Ishikawa (cell line): ENCODE measurements around the gene LANCL2.

Experiments
- CEBPB ChIP-seq: IDR thresholded peaks from 2 replicates; pipeline ENCODE4 v1.6.1; 2012
- CREB1 ChIP-seq: IDR thresholded peaks from 2 replicates; pipeline ENCODE4 v1.6.1; 2012; ENCODE audit warnings: low read depth
- EGR1 ChIP-seq: IDR thresholded peaks from 2 replicates; pipeline ENCODE4 v1.6.1; 2012
- EP300 ChIP-seq: IDR thresholded peaks from 2 replicates; pipeline ENCODE4 v1.6.1; 2012; ENCODE audit warnings: borderline replicate concordance
- FOXM1 ChIP-seq: IDR thresholded peaks from 2 replicates; pipeline ENCODE4 v1.6.1; 2012; ENCODE audit warnings: low read depth, borderline replicate concordance
- RAD21 ChIP-seq: IDR thresholded peaks from 2 replicates; pipeline ENCODE4 v1.6.1; 2012; ENCODE audit warnings: low read depth
- TAF1 ChIP-seq: IDR thresholded peaks from 2 replicates; pipeline ENCODE4 v1.6.1; 2012; ENCODE audit warnings: low read depth, mild to moderate bottlenecking
- TCF12 ChIP-seq: IDR thresholded peaks from 2 replicates; pipeline ENCODE4 v1.6.1; 2012; ENCODE audit warnings: low read depth
- TEAD4 ChIP-seq: IDR thresholded peaks from 2 replicates; pipeline ENCODE4 v1.6.1; 2012
- YY1 ChIP-seq: IDR thresholded peaks from 2 replicates; pipeline ENCODE4 v1.6.1; 2012; ENCODE audit warnings: low read depth
- TF ChIP-seq, protein P1 (sequence below): IDR thresholded peaks from 2 replicates; pipeline ENCODE4 v1.6.1; 2012; ENCODE audit warnings: low read depth, mild to moderate bottlenecking
- TF ChIP-seq, protein P2 (sequence below): IDR thresholded peaks from 2 replicates; pipeline ENCODE4 v1.6.1; 2012

DNA sequence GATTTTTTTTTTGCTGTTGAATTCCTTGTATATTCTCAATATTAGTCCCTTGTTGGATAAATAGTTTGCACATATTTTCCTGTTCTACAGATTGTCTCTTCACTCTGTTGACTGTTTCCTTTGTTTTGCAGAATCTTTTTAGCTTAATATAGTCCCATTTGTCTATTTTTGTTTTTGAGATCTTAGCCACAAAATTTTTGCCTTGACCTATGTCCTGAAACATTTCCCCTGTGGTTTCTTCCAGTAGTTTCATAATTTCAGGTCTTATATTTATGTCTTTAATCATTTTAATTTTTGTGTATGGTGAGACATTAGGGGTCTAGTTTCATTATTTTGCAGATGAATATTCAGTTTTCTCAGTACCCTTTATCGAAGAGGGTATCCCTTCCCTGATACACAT lies 92.7 kb downstream of the LANCL2 start:
- TF ChIP-seq CREB1, result no peak
- no peak for TF ChIP-seq TAF1
- TF ChIP-seq CEBPB, result no peak
- TF ChIP-seq RAD21, result no peak
- TF ChIP-seq YY1, result no peak
- TF ChIP-seq FOXM1, result no peak
- TF ChIP-seq, protein P1, sequence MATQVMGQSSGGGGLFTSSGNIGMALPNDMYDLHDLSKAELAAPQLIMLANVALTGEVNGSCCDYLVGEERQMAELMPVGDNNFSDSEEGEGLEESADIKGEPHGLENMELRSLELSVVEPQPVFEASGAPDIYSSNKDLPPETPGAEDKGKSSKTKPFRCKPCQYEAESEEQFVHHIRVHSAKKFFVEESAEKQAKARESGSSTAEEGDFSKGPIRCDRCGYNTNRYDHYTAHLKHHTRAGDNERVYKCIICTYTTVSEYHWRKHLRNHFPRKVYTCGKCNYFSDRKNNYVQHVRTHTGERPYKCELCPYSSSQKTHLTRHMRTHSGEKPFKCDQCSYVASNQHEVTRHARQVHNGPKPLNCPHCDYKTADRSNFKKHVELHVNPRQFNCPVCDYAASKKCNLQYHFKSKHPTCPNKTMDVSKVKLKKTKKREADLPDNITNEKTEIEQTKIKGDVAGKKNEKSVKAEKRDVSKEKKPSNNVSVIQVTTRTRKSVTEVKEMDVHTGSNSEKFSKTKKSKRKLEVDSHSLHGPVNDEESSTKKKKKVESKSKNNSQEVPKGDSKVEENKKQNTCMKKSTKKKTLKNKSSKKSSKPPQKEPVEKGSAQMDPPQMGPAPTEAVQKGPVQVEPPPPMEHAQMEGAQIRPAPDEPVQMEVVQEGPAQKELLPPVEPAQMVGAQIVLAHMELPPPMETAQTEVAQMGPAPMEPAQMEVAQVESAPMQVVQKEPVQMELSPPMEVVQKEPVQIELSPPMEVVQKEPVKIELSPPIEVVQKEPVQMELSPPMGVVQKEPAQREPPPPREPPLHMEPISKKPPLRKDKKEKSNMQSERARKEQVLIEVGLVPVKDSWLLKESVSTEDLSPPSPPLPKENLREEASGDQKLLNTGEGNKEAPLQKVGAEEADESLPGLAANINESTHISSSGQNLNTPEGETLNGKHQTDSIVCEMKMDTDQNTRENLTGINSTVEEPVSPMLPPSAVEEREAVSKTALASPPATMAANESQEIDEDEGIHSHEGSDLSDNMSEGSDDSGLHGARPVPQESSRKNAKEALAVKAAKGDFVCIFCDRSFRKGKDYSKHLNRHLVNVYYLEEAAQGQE, result no peak
- TF ChIP-seq, protein P2, sequence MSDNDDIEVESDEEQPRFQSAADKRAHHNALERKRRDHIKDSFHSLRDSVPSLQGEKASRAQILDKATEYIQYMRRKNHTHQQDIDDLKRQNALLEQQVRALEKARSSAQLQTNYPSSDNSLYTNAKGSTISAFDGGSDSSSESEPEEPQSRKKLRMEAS, result no peak
- no peak for TF ChIP-seq EGR1
- TF ChIP-seq EP300, result no peak
- no peak for TF ChIP-seq TEAD4
- TF ChIP-seq TCF12, result no peak
